GM10248 (cell line): ENCODE data around the gene HMCN2.

Experiments
- CTCF ChIA-PET: fragments of 300-600 bp; sonication (Branson Sonifier 250); formaldehyde crosslinking; extraction: SDS; loops from one replicate; lab custom pipeline; 2021; ENCODE audit warnings: antibody characterized with exemption; lab: Yijun Ruan, JAX
- POLR2A ChIA-PET: fragments of 350-650 bp; sonication (Branson Sonifier 250); formaldehyde crosslinking; extraction: SDS; loops from one replicate; lab custom pipeline; 2020; ENCODE audit warnings: antibody characterized with exemption; lab: Yijun Ruan, JAX
- DNase-seq: peaks from one replicate; pipeline ENCODE4 v3.0.0; 2012; ENCODE audit errors: extremely low spot score
- TF ChIP-seq, protein P1 (sequence below): IDR thresholded peaks from 2 replicates; pipeline ENCODE4 v1.5.1; 2012; ENCODE audit warnings: mild to moderate bottlenecking, low read depth; ENCODE audit errors: extremely low read depth, missing control alignments, control extremely low read depth

Gene HMCN2

DNA sequence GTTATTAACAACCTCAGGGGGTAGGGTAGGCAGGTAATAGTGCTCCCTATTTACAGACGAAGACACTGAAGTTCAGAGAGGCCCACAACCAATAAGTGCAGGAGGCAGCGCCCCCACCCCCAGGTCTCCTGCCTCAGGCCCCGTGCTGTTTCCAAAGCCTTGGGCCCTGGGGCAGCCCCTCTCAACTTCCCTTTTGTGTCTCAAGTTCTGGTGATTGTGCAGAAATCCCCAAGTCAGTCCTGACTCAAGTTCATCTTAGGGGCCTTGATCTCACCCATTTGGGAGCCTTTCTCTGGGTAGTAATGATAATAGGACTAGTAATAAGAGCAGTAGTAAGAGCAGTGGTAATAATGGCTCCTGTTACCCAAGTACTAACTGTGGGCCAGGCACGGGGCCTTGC lies 143.7 kb downstream of the HMCN2 start:
- ChIA-PET CTCF (no interaction called here), POLR2A (no interaction called here)
- DNase-seq: no peak
- TF ChIP-seq, protein P1, sequence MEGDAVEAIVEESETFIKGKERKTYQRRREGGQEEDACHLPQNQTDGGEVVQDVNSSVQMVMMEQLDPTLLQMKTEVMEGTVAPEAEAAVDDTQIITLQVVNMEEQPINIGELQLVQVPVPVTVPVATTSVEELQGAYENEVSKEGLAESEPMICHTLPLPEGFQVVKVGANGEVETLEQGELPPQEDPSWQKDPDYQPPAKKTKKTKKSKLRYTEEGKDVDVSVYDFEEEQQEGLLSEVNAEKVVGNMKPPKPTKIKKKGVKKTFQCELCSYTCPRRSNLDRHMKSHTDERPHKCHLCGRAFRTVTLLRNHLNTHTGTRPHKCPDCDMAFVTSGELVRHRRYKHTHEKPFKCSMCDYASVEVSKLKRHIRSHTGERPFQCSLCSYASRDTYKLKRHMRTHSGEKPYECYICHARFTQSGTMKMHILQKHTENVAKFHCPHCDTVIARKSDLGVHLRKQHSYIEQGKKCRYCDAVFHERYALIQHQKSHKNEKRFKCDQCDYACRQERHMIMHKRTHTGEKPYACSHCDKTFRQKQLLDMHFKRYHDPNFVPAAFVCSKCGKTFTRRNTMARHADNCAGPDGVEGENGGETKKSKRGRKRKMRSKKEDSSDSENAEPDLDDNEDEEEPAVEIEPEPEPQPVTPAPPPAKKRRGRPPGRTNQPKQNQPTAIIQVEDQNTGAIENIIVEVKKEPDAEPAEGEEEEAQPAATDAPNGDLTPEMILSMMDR: no peak

DNA sequence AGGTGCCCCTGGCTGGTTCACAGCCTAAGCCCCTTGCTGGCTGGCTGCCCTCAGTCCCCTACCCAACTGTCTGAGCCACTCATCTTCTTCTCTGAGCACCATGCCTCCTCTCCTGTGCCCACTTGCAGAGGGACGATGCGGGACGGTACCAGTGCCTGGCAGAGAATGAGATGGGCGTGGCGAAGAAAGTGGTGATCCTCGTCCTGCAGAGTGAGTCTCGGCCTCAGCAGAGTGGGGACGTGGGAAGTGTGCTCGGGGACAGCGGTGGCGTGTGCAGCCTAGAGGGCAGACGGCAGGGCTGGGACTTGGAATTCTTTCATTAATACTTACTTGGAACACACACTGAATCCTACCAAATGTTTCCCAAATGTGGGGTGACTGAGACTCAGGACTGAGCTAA lies 144.9 kb downstream of the HMCN2 start:
- POLR2A ChIA-PET: no interaction called here
- TF ChIP-seq, protein P1: no peak

DNA sequence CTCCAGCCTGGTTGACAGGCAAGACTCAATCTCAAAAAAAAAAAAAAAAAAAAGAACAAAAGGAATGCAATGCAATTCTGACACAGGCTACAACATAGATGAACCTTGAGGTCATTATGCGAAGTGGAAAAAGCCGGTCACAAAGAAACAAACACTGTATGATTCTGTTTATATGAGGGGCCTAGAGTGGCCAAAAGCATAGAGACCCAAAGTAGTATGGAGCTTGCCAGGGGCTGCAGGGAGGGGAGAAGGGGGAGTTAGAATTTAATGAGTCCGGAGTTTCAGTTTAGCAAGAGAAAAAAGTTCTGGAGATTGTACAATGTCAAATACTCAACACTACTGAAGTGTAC lies 146.0 kb downstream of the HMCN2 start:
- TF ChIP-seq, protein P1: no peak
- no peak for DNase-seq
- CTCF ChIA-PET: no interaction called here
- POLR2A ChIA-PET: no interaction called here

More for the DNA sequence above, 144.9 kb downstream of the HMCN2 start:
- no peak for DNase-seq
- CTCF ChIA-PET: no interaction called here

DNA sequence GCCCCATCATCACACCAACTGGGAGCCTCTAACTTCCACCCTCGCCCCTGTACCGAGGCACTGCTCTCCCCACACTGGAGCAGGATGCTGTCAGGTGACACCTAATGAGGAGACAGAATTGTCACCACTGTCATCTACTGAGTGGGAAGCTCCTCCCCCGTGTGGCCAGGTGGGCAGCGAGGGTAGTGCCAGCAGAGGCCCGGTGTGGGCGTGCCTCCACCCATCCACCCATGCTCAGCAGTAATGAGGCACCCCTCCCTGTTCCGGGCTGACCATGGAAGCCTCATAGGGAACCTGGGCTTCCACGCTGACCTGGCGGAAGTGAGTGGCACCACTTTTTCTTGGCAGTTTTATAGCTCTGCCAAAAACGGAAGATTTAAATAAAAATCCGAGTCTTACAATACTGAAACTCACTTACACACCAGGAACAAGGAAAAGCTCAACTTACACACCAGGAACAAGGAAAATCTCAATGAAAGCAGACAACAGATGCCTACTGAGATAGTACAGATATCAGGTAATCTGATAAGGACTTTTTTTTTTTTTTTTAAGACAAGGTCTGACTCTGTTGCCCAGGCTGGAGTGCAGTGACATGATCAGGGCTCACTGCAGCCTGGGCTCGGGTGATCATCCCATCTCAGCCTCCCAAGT lies 148.6 kb downstream of the HMCN2 start:
- no peak for DNase-seq
- CTCF ChIA-PET: no interaction called here
- TF ChIP-seq, protein P1: no peak
- POLR2A ChIA-PET: no interaction called here

DNA sequence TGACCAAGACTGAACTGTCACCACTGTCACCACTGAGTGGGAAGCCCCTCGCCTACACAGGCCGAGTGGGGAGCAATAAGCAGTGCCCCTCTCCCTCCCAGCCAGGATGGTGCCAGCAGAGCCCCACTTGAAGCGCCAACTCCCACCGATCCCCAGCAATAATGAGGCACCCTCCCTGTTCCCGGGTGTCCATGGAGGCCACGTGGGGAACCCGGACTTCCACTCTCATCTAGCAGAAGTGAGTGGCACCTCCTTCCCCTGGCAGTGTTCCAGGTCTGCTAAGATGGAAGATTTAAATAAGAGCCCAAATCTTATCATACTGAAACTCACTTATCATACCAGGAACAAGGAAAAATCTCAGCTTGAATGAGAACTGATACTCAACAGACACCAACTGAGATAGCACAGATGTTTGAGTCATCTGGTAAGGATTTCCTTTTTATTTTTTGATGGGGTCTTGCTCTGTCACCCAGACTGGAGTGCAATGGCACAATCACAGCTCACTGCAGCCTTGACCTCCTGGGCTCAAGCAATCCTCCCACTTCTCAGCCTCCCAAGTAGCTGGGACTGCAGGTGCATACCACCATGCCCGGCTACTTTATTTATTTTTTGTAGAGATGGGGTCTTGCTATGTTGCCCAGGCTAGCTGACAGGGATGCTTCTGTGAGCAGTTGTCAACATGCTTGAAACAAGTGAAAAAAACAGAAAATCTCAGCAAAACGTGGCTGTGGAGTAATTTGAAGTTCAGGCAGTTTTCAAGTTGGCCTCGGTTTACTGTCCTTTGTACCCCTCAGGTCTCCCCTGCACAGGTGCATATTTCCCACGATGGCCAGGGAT lies 149.6 kb downstream of the HMCN2 start:
- DNase-seq: no peak
- CTCF ChIA-PET: no interaction called here
- TF ChIP-seq, protein P1: no peak
- POLR2A ChIA-PET: no interaction called here

DNA sequence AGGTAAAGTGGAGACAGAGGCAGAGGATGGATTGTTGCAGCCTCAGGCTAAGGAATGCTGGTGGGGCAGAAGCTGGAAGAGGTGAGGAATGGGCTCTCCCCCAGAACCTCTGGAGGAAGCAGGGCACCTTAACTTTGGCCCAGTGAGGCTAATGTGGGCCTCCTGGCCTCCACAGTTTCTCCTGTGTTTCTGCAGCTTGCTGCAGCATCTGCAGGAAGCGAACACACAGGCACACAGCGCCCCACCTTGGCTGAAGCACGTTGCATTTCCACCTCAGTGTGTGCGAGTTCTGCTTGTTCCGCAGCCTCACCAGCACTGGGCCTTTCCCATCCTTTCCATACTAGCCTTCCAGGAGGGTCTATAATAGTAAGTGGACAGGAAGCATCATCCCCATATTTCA lies 152.0 kb downstream of the HMCN2 start:
- ChIA-PET CTCF (no interaction called here), POLR2A (no interaction called here)
- TF ChIP-seq, protein P1: peak; percentile 16
- no peak for DNase-seq
